ENCODE data around the gene GRIN2B.

GRIN2B gene

GRCh38 chr12:13956060-13956590 lies 25.3 kb downstream of the GRIN2B start:
- DNase-seq = no peak

GRCh38 chr12:13952096-13952495 lies 29.3 kb downstream of the GRIN2B start:
- DNase-seq = no peak

GRCh38 chr12:13950502-13950901 lies 30.9 kb downstream of the GRIN2B start:
- DNase-seq = no peak

GRCh38 chr12:13948621-13949020 lies 32.8 kb downstream of the GRIN2B start:
- DNase-seq = no peak

- DNase-seq = no peak
These were observed 34.0 kb downstream of the GRIN2B start for GRCh38 chr12:13947276-13947946.

GRCh38 chr12:13945641-13946040 lies 35.8 kb downstream of the GRIN2B start:
- DNase-seq = no peak

- no peak for DNase-seq
These were observed 36.2 kb downstream of the GRIN2B start for GRCh38 chr12:13945236-13945635.

GRCh38 chr12:13942826-13943225 lies 38.6 kb downstream of the GRIN2B start:
- no peak for DNase-seq

- DNase-seq = peak; percentile 53
These were observed 39.8 kb downstream of the GRIN2B start for GRCh38 chr12:13941258-13942249.

- no peak for DNase-seq
These were observed 41.0 kb downstream of the GRIN2B start for GRCh38 chr12:13940335-13940865.

GRCh38 chr12:13937735-13938134 lies 43.7 kb downstream of the GRIN2B start:
- DNase-seq = no peak

GRCh38 chr12:13935169-13935568 lies 46.2 kb downstream of the GRIN2B start:
- DNase-seq = no peak

All from fibroblast of upper back skin (primary cell).